SK-N-SH (cell line): ENCODE data around the gene BTBD16. TPM values are rescaled to one million over a fixed set of nuclear protein-coding genes. Genes with fewer than 3 reads are reported as not detected.

Experiments used
- CTCF ChIA-PET: fragments of 300-600, 350-600 bp; formaldehyde crosslinking; extraction: SDS; loops from one replicate; lab custom pipeline; 2021; lab: Yijun Ruan, JAX
- POLR2A ChIA-PET: fragments of 350-600 bp; sonication (Branson Sonifier 250); formaldehyde crosslinking; extraction: SDS; loops from one replicate; lab custom pipeline; 2020; ENCODE audit warnings: antibody characterized with exemption, inconsistent platforms; lab: Yijun Ruan, JAX
- DNase-seq: peaks from one replicate; pipeline ENCODE4 v3.0.0; 2012
- H2AFZ ChIP-seq: fragments of 200-600 bp; sonication (generic); 2 replicates; pipeline ENCODE4 v1.8.1; 2016; ENCODE audit warnings: antibody characterized with exemption, mild to moderate bottlenecking, low read depth
- H3F3A ChIP-seq: fragments of 200-600 bp; sonication (generic); replicated peaks from 2 replicates; pipeline ENCODE3; 2016; ENCODE audit warnings: antibody characterized with exemption, mild to moderate bottlenecking; ENCODE audit not compliant: insufficient read depth
- H3K27ac ChIP-seq, 2 experiments: fragments of 200-500 bp in 1 of 2; fragments of 200-600 bp in 1 of 2; sonication (Bioruptor generic) in 1 of 2; sonication (generic), shearing (Covaris generic) in 1 of 2; 2 replicates each; pipeline versions ENCODE4 v1.5.1 to v1.6.1; 2014 to 2016; ENCODE audit warnings: low read depth in 2 of 2, inconsistent platforms in 1 of 2, low read length in 1 of 2, mild to moderate bottlenecking in 1 of 2, mixed read lengths in 1 of 2
- H3K27me3 ChIP-seq: fragments of 200-600 bp; sonication (generic), shearing (Covaris generic); 2 replicates; pipeline ENCODE4 v1.6.1; 2016; ENCODE audit warnings: mixed run types; ENCODE audit not compliant: insufficient read depth
- H3K36me3 ChIP-seq, 2 experiments: fragments of 200-500 bp in 1 of 2; fragments of 200-600 bp in 1 of 2; sonication (Bioruptor generic) in 1 of 2; sonication (generic) in 1 of 2; replicated peaks in 1 of 2; 2 replicates each; pipeline versions ENCODE3 to v1.5.1; 2014 to 2016; ENCODE audit warnings: low read length in 1 of 2, mild to moderate bottlenecking in 1 of 2; ENCODE audit not compliant: insufficient read depth in 2 of 2, control insufficient read depth in 1 of 2
- H3K4me1 ChIP-seq, 2 experiments: fragments of 200-500 bp in 1 of 2; fragments of 200-600 bp in 1 of 2; sonication (Bioruptor generic) in 1 of 2; sonication (generic), shearing (Covaris generic) in 1 of 2; 2 replicates each; pipeline versions ENCODE4 v1.5.1 to v1.6.1; 2014 to 2016; ENCODE audit warnings: low read depth in 1 of 2, low read length in 1 of 2, mixed run types in 1 of 2; ENCODE audit not compliant: insufficient read depth in 2 of 2, control insufficient read depth in 1 of 2
- H3K4me2 ChIP-seq: fragments of 200-600 bp; sonication (generic), shearing (Covaris generic); 2 replicates; pipeline ENCODE4 v1.6.1; 2017; ENCODE audit warnings: mixed run types
- H3K4me3 ChIP-seq, 2 experiments: fragments of 200-500 bp in 1 of 2; fragments of 200-600 bp in 1 of 2; sonication (Bioruptor generic) in 1 of 2; sonication (generic), shearing (Covaris generic) in 1 of 2; 2 replicates each; pipeline versions ENCODE4 v1.5.1 to v1.8.1; 2014 to 2016; ENCODE audit warnings: low read depth in 2 of 2, inconsistent platforms in 1 of 2, low read length in 1 of 2, mild to moderate bottlenecking in 1 of 2, mixed read lengths in 1 of 2, moderate library complexity in 1 of 2
- H3K79me2 ChIP-seq: fragments of 200-600 bp; sonication (generic); 2 replicates; pipeline ENCODE4 v1.8.1; 2017; ENCODE audit warnings: mild to moderate bottlenecking; ENCODE audit not compliant: insufficient read depth
- H3K9ac ChIP-seq: fragments of 200-600 bp; sonication (generic); 2 replicates; pipeline ENCODE4 v1.6.1; 2017; ENCODE audit warnings: mixed run types
- H3K9me2 ChIP-seq: fragments of 200-600 bp; sonication (generic); 2 replicates; pipeline ENCODE4 v1.6.1; 2017; ENCODE audit warnings: mixed run types
- H3K9me3 ChIP-seq: fragments of 200-600 bp; sonication (generic); 2 replicates; pipeline ENCODE4 v1.6.1; 2017; ENCODE audit warnings: mixed run types, mild to moderate bottlenecking, moderate library complexity
- H4K20me1 ChIP-seq: fragments of 200-600 bp; sonication (generic); 2 replicates; pipeline ENCODE4 v1.6.1; 2017; ENCODE audit warnings: mild to moderate bottlenecking, mixed run types; ENCODE audit not compliant: insufficient read depth
- FOXM1 ChIP-seq: IDR thresholded peaks from 2 replicates; pipeline ENCODE4 v1.4.0; 2012; ENCODE audit warnings: low read depth, mild to moderate bottlenecking
- GATA2 ChIP-seq: sonication (generic); formaldehyde crosslinking; IDR thresholded peaks from 2 replicates; pipeline ENCODE4 v1.5.0; 2020; ENCODE audit warnings: mild to moderate bottlenecking, missing genetic modification reagents
- MXI1 ChIP-seq: IDR thresholded peaks from 2 replicates; pipeline ENCODE4 v1.6.1; 2012; ENCODE audit warnings: mild to moderate bottlenecking, low read depth, low read length, improper control_type of control experiment
- RAD21 ChIP-seq: IDR thresholded peaks from 2 replicates; pipeline ENCODE4 v1.6.1; 2012; ENCODE audit warnings: mild to moderate bottlenecking, low read length
- RFX5 ChIP-seq: IDR thresholded peaks from 2 replicates; pipeline ENCODE4 v1.6.1; 2012; ENCODE audit warnings: mild to moderate bottlenecking, improper control_type of control experiment, low read length
- RXRA ChIP-seq: IDR thresholded peaks from 2 replicates; pipeline ENCODE4 v1.4.0; 2012; ENCODE audit warnings: low read depth, mild to moderate bottlenecking, borderline replicate concordance
- SIN3A ChIP-seq: IDR thresholded peaks from 2 replicates; pipeline ENCODE4 v1.6.1; 2012; ENCODE audit warnings: low read depth, mild to moderate bottlenecking, low read length, moderate library complexity, borderline replicate concordance
- SMC3 ChIP-seq: IDR thresholded peaks from 2 replicates; pipeline ENCODE4 v1.6.1; 2012; ENCODE audit warnings: low read depth, low read length, improper control_type of control experiment
- WGBS: methylation state at CpG from one replicate; pipeline ENCODE4 v1.1.6; 2017; ENCODE audit warnings: low lambda C conversion rate; 5-methylcytosine and 5-hydroxymethylcytosine counted together
- polyA plus RNA-seq, 3 experiments: library from polyadenylated mRNA; depleted of rRNA; stranded (reverse); fragments of >200 nt; gene quantifications; 2 replicates each; pipeline ENCODE4 v1.2.3, GENCODE V29; 2012
- TF ChIP-seq, protein P1 (sequence below): IDR thresholded peaks from 2 replicates; pipeline ENCODE4 v1.4.0; 2012; ENCODE audit warnings: low read depth, borderline replicate concordance
- TF ChIP-seq, protein P2 (sequence below): IDR thresholded peaks from 2 replicates; pipeline ENCODE4 v1.6.1; 2012; ENCODE audit warnings: mild to moderate bottlenecking, low read depth, low read length, moderate library complexity
- TF ChIP-seq, protein P3 (sequence below): fragments of 150-350 bp; IDR thresholded peaks from 2 replicates; pipeline ENCODE4 v1.6.1; 2016; ENCODE audit warnings: mild to moderate bottlenecking, low read depth, low read length
- TF ChIP-seq, protein P4 (sequence below): IDR thresholded peaks from 2 replicates; pipeline ENCODE4 v1.4.0; 2012; ENCODE audit warnings: low read depth

The BTBD16 gene
- polyA plus RNA-seq, 1 of the 3 experiments (the other 2 are of a cell fraction) = not detected

DNA sequence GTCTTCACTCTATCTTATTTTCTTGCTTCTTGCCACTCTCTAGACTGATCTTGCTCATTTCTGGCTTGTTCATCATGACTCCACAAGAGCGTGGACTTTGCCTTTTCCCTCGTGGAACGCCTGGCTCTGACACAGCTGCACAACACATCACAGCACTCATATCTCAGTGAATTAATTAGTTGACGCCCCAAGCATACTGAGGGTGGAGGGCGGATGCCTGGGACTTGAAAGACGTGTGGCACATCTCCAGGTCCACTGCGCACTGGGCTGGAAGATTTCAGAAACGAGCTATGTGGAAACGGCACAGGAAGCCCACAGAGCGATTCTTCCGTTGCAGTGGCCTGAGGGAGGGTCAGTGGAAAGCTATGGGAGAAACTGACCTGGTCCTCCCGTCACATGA, 79.8 kb downstream of the BTBD16 start:
- CTCF ChIA-PET = no interaction called here
- WGBS = 67% methylated on average over 12 of the region's 12 CpGs

More for the DNA sequence above, 79.8 kb downstream of the BTBD16 start:
- Histone ChIP-seq H4K20me1 (no peaks in the 10 kb centered on the region), H3K36me3 (no peaks in the 10 kb centered on the region), H3K4me3 (no peak overlapping the region), H3K9ac (no peak overlapping the region), H3K79me2 (no peaks in the 10 kb centered on the region), H3K4me1 (no peaks in the 10 kb centered on the region; a peak in 1 of 4 replicates), H3K4me2 (no peak overlapping the region), H3K9me3 (no peaks in the 10 kb centered on the region), H3F3A (no peaks in the 10 kb centered on the region), H3K27me3 (no peaks in the 10 kb centered on the region), H2AFZ (no peak overlapping the region), H3K27ac (no peak overlapping the region), H3K9me2 (no peaks in the 10 kb centered on the region)
- TF ChIP-seq, protein P1, sequence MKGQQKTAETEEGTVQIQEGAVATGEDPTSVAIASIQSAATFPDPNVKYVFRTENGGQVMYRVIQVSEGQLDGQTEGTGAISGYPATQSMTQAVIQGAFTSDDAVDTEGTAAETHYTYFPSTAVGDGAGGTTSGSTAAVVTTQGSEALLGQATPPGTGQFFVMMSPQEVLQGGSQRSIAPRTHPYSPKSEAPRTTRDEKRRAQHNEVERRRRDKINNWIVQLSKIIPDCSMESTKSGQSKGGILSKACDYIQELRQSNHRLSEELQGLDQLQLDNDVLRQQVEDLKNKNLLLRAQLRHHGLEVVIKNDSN = no peak
- TF ChIP-seq GATA2 = no peak
- TF ChIP-seq RAD21 = no peak
- no peak for TF ChIP-seq SMC3
- no peak for TF ChIP-seq FOXM1
- no peak for TF ChIP-seq RFX5
- TF ChIP-seq, protein P2, sequence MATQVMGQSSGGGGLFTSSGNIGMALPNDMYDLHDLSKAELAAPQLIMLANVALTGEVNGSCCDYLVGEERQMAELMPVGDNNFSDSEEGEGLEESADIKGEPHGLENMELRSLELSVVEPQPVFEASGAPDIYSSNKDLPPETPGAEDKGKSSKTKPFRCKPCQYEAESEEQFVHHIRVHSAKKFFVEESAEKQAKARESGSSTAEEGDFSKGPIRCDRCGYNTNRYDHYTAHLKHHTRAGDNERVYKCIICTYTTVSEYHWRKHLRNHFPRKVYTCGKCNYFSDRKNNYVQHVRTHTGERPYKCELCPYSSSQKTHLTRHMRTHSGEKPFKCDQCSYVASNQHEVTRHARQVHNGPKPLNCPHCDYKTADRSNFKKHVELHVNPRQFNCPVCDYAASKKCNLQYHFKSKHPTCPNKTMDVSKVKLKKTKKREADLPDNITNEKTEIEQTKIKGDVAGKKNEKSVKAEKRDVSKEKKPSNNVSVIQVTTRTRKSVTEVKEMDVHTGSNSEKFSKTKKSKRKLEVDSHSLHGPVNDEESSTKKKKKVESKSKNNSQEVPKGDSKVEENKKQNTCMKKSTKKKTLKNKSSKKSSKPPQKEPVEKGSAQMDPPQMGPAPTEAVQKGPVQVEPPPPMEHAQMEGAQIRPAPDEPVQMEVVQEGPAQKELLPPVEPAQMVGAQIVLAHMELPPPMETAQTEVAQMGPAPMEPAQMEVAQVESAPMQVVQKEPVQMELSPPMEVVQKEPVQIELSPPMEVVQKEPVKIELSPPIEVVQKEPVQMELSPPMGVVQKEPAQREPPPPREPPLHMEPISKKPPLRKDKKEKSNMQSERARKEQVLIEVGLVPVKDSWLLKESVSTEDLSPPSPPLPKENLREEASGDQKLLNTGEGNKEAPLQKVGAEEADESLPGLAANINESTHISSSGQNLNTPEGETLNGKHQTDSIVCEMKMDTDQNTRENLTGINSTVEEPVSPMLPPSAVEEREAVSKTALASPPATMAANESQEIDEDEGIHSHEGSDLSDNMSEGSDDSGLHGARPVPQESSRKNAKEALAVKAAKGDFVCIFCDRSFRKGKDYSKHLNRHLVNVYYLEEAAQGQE = no peak
- TF ChIP-seq, protein P3, sequence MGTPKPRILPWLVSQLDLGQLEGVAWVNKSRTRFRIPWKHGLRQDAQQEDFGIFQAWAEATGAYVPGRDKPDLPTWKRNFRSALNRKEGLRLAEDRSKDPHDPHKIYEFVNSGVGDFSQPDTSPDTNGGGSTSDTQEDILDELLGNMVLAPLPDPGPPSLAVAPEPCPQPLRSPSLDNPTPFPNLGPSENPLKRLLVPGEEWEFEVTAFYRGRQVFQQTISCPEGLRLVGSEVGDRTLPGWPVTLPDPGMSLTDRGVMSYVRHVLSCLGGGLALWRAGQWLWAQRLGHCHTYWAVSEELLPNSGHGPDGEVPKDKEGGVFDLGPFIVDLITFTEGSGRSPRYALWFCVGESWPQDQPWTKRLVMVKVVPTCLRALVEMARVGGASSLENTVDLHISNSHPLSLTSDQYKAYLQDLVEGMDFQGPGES = no peak
- TF ChIP-seq, protein P4, sequence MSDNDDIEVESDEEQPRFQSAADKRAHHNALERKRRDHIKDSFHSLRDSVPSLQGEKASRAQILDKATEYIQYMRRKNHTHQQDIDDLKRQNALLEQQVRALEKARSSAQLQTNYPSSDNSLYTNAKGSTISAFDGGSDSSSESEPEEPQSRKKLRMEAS = no peak
- no peak for TF ChIP-seq SIN3A
- no peak for TF ChIP-seq MXI1
- TF ChIP-seq RXRA = no peak
- POLR2A ChIA-PET = no interaction called here
- no peak for DNase-seq
